HepG2 (cell line): Measurements from ENCODE around the gene SLC25A10.
"Not testable (repeated sequence)": the region's sequence is repeated elsewhere in the genome, so short reads cannot be mapped to it uniquely, and the experiment has no call there.

Experiments used
- ESRRA ChIP-seq: sonication (generic); formaldehyde crosslinking; IDR thresholded peaks from 2 replicates; pipeline ENCODE4 v1.5.1; 2020; ENCODE audit warnings: mild to moderate bottlenecking, low read depth, missing genetic modification reagents
- FOXM1 ChIP-seq: sonication (generic); formaldehyde crosslinking; IDR thresholded peaks from 2 replicates; pipeline ENCODE4 v1.5.0; 2020; ENCODE audit warnings: missing genetic modification reagents
- MLLT10 ChIP-seq: sonication (generic); formaldehyde crosslinking; IDR thresholded peaks from 2 replicates; pipeline ENCODE4 v1.4.0; 2020; ENCODE audit warnings: missing genetic modification reagents
- MXI1 ChIP-seq: IDR thresholded peaks from 3 replicates; pipeline ENCODE4 v1.6.1; 2012; ENCODE audit warnings: low read depth, low read length, inconsistent platforms, borderline replicate concordance
- MYPOP ChIP-seq: sonication (generic); formaldehyde crosslinking; IDR thresholded peaks from 2 replicates; pipeline ENCODE4 v1.8.1; 2023; ENCODE audit warnings: mild to moderate bottlenecking, moderate library complexity, missing genetic modification reagents
- PCBP1 ChIP-seq: fragments of 200-400 bp; formaldehyde crosslinking; IDR thresholded peaks from 2 replicates; pipeline ENCODE4 v1.6.1; 2017; ENCODE audit warnings: mild to moderate bottlenecking, low read depth, low read length, borderline replicate concordance
- POLR2A ChIP-seq, 2 experiments: IDR thresholded peaks; 2 replicates each; pipeline ENCODE4 v1.6.1; 2011; ENCODE audit warnings: low read depth in 2 of 2, low read length in 2 of 2, mild to moderate bottlenecking in 1 of 2, moderate library complexity in 1 of 2; ENCODE audit not compliant: insufficient read depth in 1 of 2
- SNAPC2 ChIP-seq: sonication (generic); formaldehyde crosslinking; IDR thresholded peaks from 2 replicates; pipeline ENCODE4 v1.8.1; 2022; ENCODE audit warnings: mild to moderate bottlenecking, missing genetic modification reagents
- SUZ12 ChIP-seq: fragments of 150-350 bp; IDR thresholded peaks from 2 replicates; pipeline ENCODE4 v1.6.1; 2014; ENCODE audit warnings: low read depth, low read length

- TF ChIP-seq FOXM1 (CRISPR knock-in tag); SNAPC2 (CRISPR knock-in tag); SUZ12; MLLT10 (CRISPR knock-in tag); MXI1; MYPOP (CRISPR knock-in tag); PCBP1; POLR2A (IDR thresholded peaks at IDR 0.05; ENCODE audit: insufficient read depth in 1 of 2, low read depth in 2 of 2, low read length in 2 of 2); ESRRA: not testable (repeated sequence)
These were observed 36.4 kb upstream of the SLC25A10 start for GRCh38 chr17:81675515-81676221.
